NCI-H1105 (cell line): ENCODE results near the gene GRAMD1A.
"Not testable (repeated sequence)": the region's sequence is repeated elsewhere in the genome, so short reads cannot be mapped to it uniquely, and the experiment has no call there.

Experiments
- DNase-seq: peaks from one replicate; lab custom pipeline; 2025; lab: John Stamatoyannopoulos, UW

GRAMD1A gene

DNA sequence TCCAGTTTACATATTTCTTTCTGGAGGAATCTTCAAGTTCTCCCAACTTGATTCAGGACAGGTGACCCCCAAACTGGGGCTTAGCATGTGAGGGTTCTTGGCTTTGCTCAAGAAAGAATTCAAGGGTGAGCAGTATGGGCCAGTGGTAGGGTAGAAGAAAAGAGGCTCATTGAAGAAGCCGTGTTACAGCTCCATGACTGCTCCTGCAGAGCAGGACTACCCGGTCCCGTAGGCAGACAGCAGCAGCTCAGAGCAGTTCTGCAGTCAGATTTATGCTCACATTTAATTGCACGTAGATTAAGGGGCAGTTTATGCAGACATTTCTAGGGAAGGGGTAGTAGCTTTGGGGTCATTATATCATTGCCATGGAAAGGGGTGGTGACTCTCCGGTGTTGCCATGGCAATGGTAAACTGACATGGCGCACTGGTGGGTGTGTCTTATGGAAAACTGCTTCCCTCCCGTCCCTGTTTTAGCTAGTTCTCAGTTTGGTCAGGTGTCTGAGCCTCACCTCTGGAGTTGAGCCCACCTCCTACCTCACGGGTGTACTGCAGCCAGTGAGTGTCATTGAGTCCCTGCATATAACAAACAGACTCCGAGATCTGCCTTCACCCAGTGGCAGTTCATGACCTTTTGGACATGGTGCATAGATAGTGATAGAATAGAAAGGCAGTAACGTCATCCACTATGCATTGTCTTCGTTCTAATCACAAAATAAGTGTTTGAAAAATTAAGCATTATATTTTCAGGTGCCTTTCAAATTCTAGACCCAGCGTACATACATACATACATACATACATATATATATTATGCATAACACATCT is 20.1 kb upstream of the GRAMD1A start:
- DNase-seq = no peak

DNA sequence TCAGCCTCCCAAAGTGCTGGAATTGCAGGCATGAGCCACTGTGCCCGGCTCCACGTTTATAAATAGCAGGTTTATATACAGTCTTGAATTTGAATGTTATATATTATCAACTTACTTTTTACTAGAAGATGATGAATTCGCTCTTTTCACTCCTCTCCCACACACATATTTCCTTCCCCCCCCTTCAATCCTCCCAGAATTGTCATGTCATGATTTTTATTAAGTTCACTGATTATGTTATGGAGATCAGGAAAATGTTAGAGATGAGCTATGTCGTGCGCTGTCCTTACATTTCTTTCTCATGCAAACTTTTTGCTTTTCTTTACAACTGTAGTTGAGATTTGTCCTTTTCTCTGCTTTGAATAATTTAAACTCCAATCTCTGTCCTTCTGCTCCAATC is 17.8 kb upstream of the GRAMD1A start:
- DNase-seq = no peak

DNA sequence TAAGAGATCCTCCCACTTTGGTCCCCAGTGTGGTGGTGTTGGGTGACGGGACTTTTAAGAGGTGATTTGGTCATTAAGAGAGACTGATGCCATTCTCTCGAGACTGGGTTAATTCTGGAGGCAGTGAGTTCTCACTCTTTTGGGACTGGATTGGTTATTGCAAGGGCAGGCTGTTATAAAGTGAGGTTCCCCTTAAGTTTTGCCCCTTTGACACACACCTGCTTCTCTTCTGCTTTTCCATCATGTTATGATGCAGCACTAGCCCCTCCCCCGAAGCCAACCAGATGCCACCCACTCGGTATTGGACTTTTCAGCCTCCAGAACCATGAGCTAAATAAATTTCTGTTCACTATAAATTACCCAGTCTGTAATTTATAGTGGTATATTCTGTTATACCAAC is 16.3 kb upstream of the GRAMD1A start:
- DNase-seq = no peak

DNA sequence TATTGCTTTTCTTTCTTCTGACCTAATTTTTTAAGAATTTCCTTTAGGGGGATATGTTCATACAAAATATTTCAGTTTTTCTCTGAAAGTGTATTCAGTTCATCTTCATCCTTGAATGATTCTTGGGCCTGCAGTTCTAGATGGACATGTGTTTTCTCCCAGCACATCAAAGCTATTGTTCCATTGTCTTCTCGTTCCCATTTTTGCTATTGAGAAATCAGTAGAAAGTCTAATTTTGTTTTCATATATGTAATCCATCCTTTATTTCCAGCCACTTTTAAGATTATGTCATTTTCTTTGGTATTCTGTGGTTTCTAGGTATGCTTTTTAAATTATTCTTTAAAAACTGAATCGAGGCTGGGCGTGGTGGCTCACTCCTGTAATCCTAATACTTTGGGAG is 15.8 kb upstream of the GRAMD1A start:
- DNase-seq = no peak

DNA sequence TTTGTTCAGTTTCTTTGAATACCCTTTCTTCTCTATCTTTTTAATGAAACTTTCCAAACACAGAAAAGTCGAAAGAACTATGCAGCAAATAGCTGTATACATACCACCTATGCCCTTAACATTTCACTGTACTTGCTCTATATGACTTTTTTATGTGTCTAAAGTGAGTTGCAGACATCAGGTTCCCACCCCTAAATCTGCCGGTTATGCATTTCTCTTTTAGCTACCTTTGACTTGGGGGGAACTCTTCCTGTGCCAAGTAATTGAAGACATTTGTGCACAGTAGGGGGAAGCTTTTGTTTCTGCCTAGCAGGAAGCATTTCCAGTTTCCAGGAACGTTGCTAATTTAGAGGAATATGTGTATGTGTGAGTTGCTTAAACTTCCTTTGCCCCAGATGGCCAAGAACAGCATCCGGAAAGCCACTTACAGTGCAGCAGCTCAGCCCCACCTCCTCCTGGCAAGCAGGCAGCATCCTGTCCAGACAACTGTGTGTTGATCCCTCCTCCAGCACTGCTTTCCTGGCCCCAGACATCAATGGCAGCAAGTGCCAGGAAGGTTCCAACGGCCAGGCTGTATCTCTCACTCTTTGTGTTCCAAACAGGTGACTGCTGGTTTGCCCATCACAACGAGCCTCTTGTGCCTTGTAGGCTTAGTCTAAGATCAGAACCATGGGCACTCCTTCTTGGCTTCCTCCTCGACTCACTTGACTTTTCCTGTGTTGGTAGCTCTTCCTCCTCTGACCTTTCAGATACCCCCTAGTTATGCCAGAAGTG is 14.7 kb upstream of the GRAMD1A start:
- no peak for DNase-seq

DNA sequence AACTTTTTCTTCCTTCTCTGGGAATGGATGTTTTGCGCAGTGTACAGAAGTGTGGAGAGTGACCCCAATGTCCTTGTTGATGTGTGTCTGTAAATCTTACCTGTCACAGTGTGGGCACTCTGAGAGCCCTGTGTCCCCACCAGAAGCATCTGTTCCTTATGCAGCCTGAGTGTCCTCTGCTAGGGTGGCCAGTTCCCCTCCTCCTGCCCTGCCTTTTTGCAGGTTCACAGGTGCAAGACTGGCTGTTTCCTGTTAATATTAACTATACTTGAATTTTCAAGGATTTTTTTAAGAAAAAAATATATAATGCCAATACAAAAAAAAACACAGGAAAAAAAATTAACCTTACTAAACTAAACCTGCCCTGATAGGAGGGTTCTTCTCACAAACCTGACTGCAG is 12.0 kb upstream of the GRAMD1A start:
- no peak for DNase-seq

DNA sequence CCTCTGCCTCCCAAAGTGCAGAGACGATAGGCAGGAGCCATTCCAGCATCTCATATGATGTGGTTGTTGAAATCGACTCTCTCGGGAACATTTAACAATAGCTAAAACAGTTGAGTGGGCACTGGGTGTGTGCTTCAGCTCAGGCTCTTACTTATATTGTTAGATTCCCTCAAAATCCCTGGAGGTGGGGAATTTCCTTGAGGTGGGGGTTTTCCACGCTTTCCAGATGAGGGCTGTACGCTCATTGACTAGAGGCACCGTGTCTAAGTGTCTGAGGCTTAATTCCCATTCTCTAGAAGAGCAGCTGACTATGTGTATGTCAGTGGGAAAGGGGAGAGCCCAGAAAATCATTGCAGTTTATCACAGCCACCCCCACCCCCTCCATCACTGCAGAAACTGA is 10.8 kb upstream of the GRAMD1A start:
- DNase-seq = no peak

DNA sequence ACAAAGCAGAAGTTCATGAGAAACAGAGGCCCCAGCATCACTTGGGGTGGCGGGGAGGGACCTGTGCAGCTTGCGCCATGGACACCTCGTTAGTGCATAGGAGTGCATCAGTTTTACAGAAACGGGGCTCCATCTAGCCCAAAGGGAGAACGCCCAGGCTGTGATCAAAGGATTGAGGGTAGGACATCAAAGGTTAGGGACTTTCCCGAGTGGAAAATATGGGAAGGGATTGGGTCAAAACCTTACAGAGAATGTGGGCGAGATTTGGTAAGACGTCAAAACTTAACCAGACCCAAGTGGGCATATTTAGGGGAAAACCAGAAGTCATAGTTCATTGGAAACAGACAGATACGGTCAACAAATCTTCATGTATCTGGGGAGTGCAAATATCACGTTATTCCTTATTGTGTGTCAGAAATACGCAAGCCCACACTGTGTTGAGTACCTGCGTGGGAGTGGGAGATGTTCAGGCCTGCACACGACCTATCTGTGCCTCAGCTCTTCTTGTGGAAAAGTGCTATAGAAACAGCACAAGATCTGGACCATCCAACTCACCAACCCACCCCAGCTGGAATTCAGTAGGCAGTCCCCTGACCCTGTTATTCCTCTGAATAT is 9.4 kb upstream of the GRAMD1A start:
- no peak for DNase-seq

DNA sequence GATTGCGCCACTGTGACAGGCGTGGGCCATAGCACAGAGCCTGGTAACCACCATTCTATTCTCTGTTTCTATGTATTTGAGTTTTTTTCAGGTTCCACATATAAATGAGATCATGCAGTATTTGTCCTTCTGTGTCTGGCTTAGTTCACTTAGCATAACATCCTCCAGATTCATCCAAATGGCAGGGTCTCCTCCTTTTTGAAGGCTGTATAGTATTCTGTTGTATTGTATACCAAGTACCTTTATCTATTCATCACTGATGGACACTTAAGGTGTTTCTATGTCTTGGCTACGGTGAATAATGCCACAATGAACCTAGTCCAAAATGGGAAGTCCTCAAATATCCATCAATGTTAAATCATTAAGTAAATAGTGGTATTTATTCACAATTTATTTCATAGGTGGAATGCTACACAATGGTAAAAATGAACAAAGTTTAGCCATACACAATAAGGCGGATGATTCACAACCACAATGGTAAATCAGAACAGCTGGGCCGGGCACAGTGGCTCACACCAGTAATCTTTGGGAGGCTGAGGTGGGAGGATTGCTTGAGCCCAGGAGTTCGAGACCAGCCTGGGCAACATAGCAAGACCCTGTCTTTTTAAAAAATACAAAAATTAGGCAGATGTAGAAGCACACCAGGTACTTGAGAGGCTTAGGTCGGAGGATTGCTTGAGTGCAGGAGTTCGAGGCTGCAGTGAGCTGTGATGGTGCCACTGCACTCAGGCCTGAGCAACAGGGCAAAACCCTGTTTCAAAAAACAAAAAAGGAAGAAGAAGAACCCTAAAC is 8.4 kb upstream of the GRAMD1A start:
- no peak for DNase-seq

DNA sequence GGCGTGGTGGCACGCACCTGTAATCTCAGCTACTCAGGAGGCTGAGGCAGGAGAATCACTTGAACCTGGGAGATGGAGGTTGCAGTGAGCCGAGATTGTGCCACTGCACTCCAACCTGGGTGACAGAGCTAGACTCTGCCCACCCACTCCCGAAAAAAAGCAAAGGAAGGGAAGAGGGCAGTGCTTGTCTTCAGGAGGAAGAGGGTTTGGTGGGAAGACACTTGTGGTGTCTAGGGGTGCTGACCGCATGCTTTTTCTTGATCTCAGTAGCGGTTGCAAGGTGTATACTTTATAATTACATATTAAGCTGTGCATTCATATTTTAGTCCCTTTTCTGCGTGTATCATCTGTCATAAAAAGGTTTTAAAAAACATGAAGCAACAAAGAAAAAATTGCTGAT is 7.5 kb upstream of the GRAMD1A start:
- not testable (repeated sequence) for DNase-seq

DNA sequence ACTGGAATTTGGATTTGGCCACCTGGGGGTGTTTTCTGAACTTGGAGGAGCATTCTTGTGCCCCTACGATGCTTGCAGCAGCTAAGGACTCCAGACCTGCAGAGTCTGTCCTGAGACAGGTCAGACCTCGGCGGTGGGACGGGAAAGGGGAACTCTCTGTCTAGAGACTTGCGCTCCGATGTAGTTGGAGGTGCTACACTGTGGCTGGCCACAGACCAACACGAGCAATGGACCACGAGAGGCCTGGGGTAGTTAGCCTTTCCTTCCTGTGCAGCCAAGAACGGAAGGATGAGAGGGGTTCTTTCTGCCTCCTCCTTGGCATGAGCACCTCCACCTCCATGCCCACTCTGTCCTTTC is 5.9 kb upstream of the GRAMD1A start:
- no peak for DNase-seq

DNA sequence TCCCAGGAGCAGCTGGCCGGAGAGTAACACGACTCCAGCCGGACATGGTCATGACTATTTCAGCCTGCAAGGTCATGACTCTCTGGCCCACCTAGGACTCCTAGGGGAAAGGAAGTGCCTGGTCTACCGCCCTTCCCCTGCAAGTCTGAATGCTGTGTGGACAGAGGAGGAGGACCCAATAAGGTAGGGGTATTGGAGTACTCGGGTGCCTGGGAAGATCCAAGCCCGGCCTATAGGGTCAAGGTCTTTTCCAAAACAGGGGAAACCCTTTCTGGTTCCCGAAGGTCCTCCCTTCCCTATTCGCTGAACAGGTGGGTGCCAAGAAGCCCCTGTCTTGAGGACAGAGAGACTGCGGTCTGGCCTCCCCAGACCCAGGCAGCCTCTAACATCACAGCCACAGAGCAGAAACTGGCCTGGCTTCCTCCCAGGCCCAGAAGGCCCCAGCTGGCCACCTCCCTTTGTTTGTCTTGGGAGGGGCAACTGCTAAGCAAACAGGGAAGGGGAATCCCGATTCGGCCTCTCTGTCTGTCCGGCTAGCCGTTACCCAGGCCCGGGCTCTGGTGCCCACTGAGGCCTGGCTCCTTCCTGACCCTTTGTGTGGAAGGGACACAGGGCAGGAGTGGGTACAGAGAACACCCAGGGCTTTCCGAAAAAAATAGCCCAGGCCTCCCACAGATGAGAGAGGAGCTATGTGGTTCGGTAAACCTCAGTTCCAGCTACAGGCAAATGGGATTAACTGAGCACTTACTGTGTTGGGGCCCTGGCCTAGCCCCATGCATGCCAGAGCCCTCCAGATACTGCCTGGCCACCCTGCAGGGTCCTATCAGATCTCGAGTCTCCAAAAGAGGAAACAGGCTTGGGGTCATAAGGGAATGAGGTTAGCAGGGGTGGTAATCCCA is 5.2 kb upstream of the GRAMD1A start:
- no peak for DNase-seq

DNA sequence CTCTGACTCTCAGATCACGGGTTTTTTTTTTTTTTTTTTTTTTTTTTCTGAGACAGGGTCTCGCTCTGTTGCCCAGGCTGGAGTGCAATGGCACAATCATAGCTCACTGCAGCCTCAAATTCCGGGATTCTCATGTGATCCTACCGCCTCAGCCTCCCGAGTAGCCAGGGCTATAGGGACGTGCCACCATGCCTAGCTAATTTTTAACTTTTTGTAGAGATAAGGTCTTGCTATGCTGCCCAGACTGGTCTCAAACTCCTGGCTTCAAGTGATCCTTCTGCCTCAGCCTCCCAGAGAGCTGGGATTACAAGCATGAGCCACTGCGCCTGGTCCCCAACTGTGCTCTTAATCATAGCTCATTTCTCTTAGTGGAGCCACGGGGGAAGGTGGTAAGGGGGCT is 4.6 kb upstream of the GRAMD1A start:
- DNase-seq = no peak

DNA sequence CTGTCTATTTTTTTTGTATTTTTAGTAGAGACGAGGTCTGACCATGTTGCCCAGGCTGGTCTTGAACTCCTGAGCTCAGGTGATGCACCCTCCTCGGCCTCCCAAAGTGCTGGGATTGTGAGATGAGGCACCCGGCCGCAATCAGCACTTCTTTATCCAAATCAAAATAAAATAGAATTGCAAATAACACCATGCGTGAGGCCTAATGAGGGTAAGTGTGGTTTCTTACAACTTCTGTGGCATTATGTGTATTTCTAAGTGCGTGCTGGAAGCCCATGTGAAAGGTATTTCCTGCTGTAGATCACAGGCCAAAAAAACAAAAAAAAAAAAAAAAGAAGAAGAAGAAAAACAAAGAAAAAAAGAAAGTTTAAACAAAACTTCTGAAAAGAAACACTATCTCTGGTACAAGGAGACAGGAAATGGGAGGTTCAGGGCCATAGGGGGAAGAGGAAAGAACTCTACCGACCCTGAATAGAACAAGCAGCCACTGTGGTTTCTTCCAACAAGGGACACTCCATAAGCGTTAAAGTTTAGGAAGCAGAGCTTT is 3.0 kb upstream of the GRAMD1A start:
- no peak for DNase-seq

DNA sequence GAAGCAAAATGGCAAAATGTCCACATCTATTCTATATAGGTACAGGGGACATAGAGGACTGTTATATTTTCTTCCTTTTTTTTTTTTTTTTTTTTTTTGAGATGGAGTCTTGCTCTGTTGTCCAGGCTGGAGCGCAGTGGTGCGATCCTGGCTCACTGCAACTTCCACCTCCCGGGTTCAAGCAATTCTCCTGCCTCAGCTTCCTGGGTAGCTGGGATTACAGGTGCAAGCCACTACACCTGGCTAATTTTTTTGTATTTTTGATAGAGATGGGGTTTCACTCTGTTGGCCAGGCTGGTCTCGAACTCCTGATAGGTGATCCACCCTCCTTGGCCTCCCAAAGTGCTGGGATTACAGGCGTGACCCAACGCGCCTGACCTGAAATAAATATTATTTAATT is 1.9 kb upstream of the GRAMD1A start:
- DNase-seq = not testable (repeated sequence)

DNA sequence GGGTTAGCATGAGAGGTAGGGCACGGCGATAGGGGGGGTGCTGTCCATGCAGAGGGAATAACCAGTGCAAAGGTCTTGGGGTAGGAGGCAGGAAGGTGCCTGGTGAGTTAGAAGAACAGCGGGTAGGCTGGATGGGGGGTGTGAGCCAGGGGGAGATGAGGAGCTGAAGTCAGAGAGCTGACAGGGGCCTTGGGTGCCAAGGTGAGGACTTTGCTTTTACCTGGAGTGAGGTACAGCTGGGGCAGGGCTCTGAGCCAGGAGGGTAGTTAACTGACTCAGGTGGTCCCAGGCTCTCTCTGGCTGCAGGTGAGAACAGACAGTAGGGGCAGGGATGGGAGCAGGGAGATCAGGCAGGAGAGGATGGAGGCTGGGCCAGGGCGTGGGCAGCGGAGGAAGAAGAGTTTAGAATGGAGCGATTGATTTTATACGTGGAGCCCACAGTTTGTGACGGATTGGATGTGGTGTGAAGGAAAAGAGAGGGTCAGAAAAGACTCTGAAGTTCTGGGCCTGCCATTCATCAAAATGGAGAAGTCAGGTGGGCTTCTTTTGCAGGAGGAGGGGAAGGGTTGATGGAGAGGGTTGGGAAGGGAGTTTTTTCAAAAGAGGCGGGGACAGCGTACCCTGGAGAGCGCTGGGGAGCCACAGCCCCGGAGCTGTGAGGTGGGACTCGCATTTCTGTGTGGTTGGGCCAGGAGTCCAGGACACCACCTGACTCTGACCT is 1.2 kb upstream of the GRAMD1A start:
- DNase-seq = no peak

DNA sequence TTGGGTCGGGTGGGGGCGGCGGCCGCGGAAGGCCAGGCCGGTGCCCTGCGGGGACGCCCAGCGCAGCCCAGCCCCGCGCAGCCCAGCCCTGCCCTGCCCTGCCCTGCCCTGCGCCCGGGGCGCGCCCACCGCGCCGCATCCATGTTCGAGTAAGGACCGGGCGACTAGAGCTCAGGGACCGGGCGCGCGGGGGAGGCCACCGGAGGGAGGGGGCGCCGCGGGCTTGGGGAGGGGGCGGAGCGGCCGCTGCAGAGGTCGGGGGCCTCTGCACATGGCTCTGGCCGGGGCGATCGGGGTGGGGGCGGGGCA is 169 bp downstream of the GRAMD1A start:
- DNase-seq = no peak

DNA sequence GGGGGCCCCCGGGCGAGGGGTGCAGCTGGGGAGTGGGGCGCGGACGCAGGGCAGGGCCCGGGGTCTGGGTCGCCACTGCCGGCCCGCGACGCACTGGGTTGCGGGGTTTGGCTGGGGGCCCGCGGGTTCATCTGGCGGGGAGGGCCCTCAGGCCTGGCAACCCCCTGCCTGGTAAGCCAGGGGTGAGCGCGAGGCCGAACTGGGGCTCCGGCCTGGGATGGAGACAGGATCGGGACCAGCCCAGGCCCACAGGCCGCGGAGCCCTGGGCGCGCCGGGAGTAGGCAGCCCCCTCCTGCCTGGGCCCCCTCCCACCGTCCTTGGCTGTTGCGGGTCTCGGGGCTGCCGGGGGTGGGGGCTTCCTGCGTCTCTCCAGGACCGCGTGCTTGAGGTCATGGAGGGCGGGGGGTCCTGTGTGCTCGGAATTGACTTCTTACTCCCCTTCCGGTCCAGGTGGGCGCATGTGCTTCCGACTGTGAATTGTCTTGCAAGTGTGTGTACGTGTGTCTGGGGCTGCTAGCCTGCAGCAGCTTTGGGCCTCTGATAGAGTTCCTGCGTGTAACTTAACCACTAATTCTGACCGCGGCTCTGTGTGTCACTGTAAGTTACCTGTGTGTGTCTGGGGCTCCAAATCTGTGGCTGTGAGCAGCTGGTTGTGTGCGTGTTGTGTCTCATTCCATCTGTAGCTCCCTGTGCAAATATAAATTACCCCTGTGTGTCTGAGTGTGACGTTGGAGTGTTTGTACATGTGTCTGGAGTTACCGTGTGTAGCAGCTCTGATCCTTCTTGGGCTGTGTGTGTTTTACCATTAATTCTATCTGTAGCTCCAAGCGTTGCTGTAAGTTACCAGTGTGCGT is 751 bp downstream of the GRAMD1A start:
- no peak for DNase-seq

DNA sequence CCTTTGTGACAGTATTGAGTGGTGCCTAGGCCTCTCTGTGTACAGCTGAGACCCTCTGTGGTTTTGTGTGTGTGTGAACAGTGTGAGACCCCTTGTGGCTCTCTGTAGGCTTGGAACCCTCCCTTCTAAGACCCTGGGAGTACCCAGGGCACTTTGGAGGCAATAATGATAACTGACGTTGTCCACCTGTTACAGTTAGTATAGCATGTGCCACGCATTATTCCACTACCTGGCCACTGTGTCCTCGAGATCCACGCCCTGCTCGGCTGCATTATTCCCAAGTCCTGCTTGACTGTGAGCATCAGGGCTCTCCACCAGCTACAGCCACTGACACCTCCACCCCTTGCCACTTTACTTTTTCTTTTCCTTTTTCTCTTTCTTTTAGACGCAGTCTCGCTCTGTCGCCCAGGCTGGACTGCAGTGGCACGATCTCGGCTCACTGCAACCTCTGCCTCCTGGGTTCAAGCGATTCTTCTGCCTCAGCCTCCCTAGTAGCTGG is 2.0 kb downstream of the GRAMD1A start:
- no peak for DNase-seq
